ENCODE results near the gene MGAT5.

The MGAT5 gene

DNA sequence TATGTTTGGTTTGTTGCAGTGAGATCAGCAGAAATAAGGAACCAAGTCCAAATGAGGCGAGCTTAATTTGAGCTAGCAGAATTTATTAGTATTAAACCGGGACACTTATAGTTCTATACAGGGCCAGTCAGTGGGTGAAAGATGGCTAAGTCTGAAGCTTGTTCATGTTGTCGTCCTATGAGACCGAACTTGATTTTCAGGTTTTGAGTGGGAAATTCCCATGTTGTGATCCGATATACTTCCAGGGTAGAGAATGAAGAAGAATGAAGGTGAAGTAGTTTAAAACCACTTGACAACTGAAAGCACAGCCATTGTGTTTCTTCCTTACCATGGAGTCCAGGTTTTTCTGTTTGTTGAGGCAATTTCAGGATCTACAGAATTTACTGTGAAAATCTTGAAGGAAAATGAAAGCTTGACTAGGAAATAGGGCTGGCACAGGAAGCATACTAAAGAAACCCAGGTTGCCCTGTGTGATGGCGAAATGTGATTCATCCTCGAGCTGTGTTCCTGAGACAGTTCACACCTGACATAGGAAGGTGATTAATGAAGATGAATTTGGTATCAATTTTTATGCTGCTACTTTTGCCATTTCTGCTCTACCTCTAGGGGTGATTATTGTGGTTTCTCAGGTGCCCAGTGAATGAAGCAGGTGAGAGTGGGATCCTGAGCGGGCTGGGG is 37.6 kb upstream of the MGAT5 start:
- DNase-seq (ENCODE audit: low spot score): no peak
- TF ChIP-seq, protein P1, sequence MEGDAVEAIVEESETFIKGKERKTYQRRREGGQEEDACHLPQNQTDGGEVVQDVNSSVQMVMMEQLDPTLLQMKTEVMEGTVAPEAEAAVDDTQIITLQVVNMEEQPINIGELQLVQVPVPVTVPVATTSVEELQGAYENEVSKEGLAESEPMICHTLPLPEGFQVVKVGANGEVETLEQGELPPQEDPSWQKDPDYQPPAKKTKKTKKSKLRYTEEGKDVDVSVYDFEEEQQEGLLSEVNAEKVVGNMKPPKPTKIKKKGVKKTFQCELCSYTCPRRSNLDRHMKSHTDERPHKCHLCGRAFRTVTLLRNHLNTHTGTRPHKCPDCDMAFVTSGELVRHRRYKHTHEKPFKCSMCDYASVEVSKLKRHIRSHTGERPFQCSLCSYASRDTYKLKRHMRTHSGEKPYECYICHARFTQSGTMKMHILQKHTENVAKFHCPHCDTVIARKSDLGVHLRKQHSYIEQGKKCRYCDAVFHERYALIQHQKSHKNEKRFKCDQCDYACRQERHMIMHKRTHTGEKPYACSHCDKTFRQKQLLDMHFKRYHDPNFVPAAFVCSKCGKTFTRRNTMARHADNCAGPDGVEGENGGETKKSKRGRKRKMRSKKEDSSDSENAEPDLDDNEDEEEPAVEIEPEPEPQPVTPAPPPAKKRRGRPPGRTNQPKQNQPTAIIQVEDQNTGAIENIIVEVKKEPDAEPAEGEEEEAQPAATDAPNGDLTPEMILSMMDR (IDR thresholded peaks at IDR 0.05; ENCODE audit: extremely low read depth, missing control alignments): no peak

DNA sequence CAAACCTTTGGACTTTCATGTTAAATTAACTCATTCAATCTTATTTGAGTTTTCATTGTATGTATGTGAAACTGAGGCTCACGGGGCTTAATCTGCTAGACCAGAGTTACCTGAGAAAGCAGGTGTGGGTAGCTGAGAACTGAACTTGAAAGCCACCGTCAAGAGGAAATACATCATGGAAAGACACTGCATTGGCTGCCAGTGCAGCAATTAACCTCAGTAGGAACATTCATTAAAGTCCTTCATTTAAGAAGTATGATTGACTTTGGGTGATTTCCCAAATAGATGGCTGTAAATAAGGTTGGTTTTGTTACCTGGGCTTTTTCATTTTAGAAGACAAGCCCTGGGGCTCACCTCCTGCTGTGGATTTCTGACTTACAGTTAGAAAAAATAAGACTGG is 36.5 kb upstream of the MGAT5 start:
- DNase-seq (ENCODE audit: low spot score): no peak
- TF ChIP-seq, protein P1 (IDR thresholded peaks at IDR 0.05; ENCODE audit: extremely low read depth, missing control alignments): no peak

DNA sequence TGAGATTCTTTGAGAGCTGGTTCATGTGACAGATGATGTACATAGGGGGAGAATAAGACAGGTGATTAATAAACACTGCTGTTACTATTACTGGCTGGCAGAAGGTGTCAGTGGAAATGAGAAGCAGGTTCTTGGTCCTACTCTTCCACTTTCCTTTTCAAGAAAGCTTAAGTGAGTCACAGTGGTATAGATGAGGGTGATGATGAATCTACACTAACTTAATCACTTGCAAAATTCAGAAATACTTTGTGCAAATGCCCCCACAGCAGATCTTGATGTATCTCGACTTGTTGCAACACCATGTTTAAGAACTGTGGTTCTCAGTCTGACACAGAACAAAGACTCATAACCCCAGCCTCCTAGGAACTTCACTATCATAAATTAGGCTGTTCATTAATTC is 35.9 kb upstream of the MGAT5 start:
- DNase-seq (ENCODE audit: low spot score): no peak
- TF ChIP-seq, protein P1 (IDR thresholded peaks at IDR 0.05; ENCODE audit: extremely low read depth, missing control alignments): no peak

GRCh38 chr2:134218414-134218813 is 35.5 kb upstream of the MGAT5 start:
- DNase-seq (ENCODE audit: low spot score): no peak
- TF ChIP-seq, protein P1 (IDR thresholded peaks at IDR 0.05; ENCODE audit: extremely low read depth, missing control alignments): no peak

DNA sequence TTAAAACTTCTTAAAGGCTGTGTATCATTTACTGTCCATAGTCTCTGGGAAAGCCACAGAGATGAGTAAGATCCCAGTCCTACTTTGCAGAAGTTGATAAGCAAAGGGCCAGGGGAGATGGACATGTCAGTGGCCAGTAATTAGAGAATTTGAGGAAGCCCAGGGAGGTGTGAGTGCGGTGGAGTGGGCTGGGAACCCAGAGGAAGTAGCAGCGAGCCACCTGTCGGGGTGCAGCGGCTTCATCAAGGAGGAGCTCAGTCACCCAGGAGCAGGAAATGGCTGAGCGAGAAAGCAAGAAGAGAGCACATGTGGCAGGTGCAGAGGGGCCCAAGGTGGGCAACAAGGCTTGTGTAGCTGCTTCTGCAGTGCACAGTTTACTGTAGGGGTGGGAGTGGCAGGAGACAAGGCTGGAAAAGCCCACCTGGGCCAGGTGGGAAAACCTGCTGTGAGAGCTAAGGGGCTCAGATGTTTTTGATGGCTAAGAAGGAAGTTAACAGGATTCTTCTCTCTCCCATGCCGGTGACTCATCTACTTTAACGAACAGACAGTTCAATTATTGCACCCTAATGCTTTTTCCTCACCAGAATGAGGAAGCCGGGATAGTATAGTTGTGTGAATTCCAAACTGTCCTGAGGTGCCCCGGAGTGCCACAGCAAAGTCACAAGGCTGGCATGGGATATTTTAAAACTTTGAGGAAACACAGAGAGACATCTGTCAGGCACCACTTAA is 34.8 kb upstream of the MGAT5 start:
- TF ChIP-seq, protein P1 (IDR thresholded peaks at IDR 0.05; ENCODE audit: extremely low read depth, missing control alignments): no peak
- no peak for DNase-seq (ENCODE audit: low spot score)

- TF ChIP-seq, protein P1 (IDR thresholded peaks at IDR 0.05; ENCODE audit: extremely low read depth, missing control alignments): no peak
- DNase-seq (ENCODE audit: low spot score): no peak
Observed at GRCh38 chr2:134220344-134220974, 33.4 kb upstream of the MGAT5 start.

DNA sequence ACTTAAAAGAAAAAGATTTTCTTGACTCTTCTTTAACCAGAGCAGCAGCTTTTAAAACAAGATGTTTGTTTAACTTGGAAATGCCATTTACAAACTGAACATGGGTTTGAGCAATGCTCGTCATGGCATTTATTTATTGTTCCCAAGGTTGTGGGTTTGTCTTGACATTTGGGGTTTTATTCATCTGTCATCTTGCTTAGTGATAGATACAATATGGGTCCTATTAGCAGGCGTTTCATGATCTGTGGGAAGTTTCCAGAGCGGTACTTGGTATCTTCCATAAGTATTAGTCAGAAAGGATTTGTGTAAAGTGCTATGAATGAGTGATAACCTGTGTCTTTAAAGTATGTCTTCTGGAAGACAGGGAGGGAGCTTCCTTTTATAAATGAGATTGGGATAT is 29.9 kb upstream of the MGAT5 start:
- DNase-seq (ENCODE audit: low spot score): no peak
- TF ChIP-seq, protein P1 (IDR thresholded peaks at IDR 0.05; ENCODE audit: extremely low read depth, missing control alignments): no peak

All from GM20000 (cell line).